OCI-LY1 (cell line): Measurements from ENCODE around the gene LRRC1.

Experiments used
- EZH2 ChIP-seq: fragments of 200-600 bp; sonication (generic), shearing (Covaris generic); IDR thresholded peaks from 2 replicates; pipeline ENCODE4 v1.8.0; 2017; ENCODE audit warnings: borderline replicate concordance, mixed run types, mild to moderate bottlenecking, antibody characterized with exemption, low read length, moderate library complexity, mixed read lengths
- TF ChIP-seq, protein P1 (sequence below): fragments of 200-600 bp; sonication (generic), shearing (Covaris generic); IDR thresholded peaks from 2 replicates; pipeline ENCODE4 v1.5.1; 2017; ENCODE audit warnings: mild to moderate bottlenecking, antibody characterized with exemption, low read length, moderate library complexity, mixed read lengths

DNA sequence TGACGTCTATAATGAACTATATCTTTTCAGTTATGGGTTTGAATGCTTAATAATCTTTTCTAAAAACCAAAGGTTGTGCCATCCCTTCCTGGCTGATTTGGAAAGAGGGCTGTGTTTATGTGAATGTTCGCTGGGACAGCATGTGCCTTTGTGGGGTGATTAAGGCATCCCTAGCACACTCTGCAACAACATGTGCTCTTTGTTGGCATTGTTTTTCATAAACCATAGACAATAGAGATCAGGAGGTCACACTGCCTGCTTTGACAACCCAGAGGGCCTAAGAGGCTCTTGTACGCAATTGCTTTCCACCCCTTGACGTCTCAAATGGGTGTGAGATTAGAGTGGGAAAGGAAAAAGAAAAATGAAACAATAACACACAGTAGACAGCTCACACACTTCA is 116.0 kb downstream of the LRRC1 start:
- TF ChIP-seq, protein P1, sequence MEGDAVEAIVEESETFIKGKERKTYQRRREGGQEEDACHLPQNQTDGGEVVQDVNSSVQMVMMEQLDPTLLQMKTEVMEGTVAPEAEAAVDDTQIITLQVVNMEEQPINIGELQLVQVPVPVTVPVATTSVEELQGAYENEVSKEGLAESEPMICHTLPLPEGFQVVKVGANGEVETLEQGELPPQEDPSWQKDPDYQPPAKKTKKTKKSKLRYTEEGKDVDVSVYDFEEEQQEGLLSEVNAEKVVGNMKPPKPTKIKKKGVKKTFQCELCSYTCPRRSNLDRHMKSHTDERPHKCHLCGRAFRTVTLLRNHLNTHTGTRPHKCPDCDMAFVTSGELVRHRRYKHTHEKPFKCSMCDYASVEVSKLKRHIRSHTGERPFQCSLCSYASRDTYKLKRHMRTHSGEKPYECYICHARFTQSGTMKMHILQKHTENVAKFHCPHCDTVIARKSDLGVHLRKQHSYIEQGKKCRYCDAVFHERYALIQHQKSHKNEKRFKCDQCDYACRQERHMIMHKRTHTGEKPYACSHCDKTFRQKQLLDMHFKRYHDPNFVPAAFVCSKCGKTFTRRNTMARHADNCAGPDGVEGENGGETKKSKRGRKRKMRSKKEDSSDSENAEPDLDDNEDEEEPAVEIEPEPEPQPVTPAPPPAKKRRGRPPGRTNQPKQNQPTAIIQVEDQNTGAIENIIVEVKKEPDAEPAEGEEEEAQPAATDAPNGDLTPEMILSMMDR = no peak
- TF ChIP-seq EZH2 = no peak
